C4-2B (cell line): Measurements from ENCODE around the gene GFY.

Experiments
- ZFX ChIP-seq: fragments of 450-650 bp; IDR thresholded peaks from 2 replicates; pipeline ENCODE4 v1.6.1; 2017
- TF ChIP-seq, protein P1 (sequence below): fragments of 450-650 bp; conservative IDR thresholded peaks from 2 replicates; pipeline ENCODE4 v1.5.1; 2017; ENCODE audit warnings: mild to moderate bottlenecking

DNA sequence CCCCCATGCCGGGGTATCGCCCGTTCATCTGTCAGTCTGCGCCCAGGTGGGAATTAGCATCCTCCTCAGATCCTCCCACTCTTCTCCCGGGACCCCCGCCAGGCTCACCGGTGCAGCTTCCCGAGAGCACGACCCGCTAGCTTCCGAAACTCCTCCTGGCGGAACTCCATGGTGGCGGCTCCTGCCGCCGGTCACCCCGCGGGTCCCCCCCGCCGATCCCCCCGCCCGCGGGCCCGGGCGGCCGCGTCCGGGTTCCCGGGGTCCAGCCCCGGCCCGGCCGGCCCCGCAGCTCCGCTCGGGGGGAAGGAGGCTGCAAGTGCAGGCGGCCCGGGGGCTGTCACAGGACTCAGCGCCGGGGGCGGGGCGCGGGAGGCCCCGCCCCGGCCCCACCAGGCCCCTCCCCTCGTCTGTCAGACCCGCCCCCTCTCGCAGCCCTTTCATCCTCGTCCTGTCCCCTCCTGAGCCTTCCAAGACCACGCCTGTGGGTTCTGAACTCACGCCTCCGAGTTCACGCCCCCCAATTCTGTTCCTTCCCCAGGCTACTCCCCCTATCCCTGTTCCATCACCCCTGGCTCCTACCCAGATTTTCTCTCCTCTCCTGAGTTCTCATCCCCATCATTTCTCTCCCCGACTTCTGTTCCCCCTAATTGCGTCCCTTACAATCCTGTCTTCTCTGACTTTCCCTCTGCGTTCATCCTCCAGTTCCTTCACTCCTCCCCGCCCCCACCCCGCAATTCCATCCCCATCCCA lies 16.2 kb downstream of the GFY start, which contains the start of gene SLC17A7:
- TF ChIP-seq, protein P1, sequence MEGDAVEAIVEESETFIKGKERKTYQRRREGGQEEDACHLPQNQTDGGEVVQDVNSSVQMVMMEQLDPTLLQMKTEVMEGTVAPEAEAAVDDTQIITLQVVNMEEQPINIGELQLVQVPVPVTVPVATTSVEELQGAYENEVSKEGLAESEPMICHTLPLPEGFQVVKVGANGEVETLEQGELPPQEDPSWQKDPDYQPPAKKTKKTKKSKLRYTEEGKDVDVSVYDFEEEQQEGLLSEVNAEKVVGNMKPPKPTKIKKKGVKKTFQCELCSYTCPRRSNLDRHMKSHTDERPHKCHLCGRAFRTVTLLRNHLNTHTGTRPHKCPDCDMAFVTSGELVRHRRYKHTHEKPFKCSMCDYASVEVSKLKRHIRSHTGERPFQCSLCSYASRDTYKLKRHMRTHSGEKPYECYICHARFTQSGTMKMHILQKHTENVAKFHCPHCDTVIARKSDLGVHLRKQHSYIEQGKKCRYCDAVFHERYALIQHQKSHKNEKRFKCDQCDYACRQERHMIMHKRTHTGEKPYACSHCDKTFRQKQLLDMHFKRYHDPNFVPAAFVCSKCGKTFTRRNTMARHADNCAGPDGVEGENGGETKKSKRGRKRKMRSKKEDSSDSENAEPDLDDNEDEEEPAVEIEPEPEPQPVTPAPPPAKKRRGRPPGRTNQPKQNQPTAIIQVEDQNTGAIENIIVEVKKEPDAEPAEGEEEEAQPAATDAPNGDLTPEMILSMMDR: no peak
- TF ChIP-seq ZFX: no peak
